IPS DF 4.7 (cell line): ENCODE data around the gene SRF.

Experiments used
- DNase-seq: peaks from one replicate; pipeline ENCODE4 v3.0.0-alpha.2; 2013; ENCODE audit warnings: low spot score; ENCODE audit errors: extremely low read depth

Gene SRF

GRCh38 chr6:43216200-43216599, 45.1 kb downstream of the SRF start:
- DNase-seq = no peak

- no peak for DNase-seq
These were observed 46.3 kb downstream of the SRF start for GRCh38 chr6:43217351-43217750.

- DNase-seq = no peak
These were observed 48.0 kb downstream of the SRF start for GRCh38 chr6:43219119-43219518.

GRCh38 chr6:43219814-43220213, 48.7 kb downstream of the SRF start:
- DNase-seq = no peak

- no peak for DNase-seq
These were observed 49.4 kb downstream of the SRF start for GRCh38 chr6:43220439-43220951.

GRCh38 chr6:43221046-43221972, 50.2 kb downstream of the SRF start:
- no peak for DNase-seq

GRCh38 chr6:43222418-43223059, 51.5 kb downstream of the SRF start:
- no peak for DNase-seq

- no peak for DNase-seq
These were observed 52.1 kb downstream of the SRF start for GRCh38 chr6:43223175-43223574.

GRCh38 chr6:43226192-43226851, 55.3 kb downstream of the SRF start:
- no peak for DNase-seq

GRCh38 chr6:43228951-43229802, 58.1 kb downstream of the SRF start, which contains the start of gene DNPH1:
DNPH1 (minus strand) TSS chr6:43229481; CDS start chr6:43229456, 25 bp downstream.
- peak; percentile 38 for DNase-seq

- no peak for DNase-seq
These were observed 58.9 kb downstream of the SRF start for GRCh38 chr6:43229803-43230620.

- no peak for DNase-seq
These were observed 60.0 kb downstream of the SRF start for GRCh38 chr6:43231053-43231452.
